Measurements from ENCODE around the gene PALB2.

Gene PALB2
- total RNA-seq, result 6.3 to 35.5 (median 28.4) reads per million in 18 experiments

- DNase-seq, result peak; percentile 97 to 98
Measured at GRCh38 chr16:23640931-23641765, at the start of gene PALB2, which contains the start of gene DCTN5. Gene PALB2 (minus strand): TSS chr16:23641310. CDS start chr16:23641157, 153 bp downstream. Gene DCTN5 (plus strand): TSS chr16:23641466. CDS start chr16:23641543, 77 bp downstream.

- no peak for DNase-seq
Measured at GRCh38 chr16:23689442-23690187, 48.5 kb upstream of the PALB2 start.

- no peak for DNase-seq
Measured at GRCh38 chr16:23687034-23687808, 46.1 kb upstream of the PALB2 start.

GRCh38 chr16:23683487-23683886, 42.4 kb upstream of the PALB2 start:
- no peak for DNase-seq

- peak; percentile 37 to 83 for DNase-seq
Measured at GRCh38 chr16:23682181-23682580, 41.1 kb upstream of the PALB2 start.

- no peak for DNase-seq
Measured at GRCh38 chr16:23679986-23680336, 38.9 kb upstream of the PALB2 start.

- DNase-seq, result peak; percentile 27 to 39
Measured at GRCh38 chr16:23679274-23679985, 38.3 kb upstream of the PALB2 start.

- DNase-seq, result peak; percentile 82 to 84
Measured at GRCh38 chr16:23678430-23679273, 37.5 kb upstream of the PALB2 start, which contains the start of gene PLK1. Gene PLK1 (plus strand): TSS chr16:23678889. CDS start chr16:23678933, 44 bp downstream.

GRCh38 chr16:23676924-23677480, 35.9 kb upstream of the PALB2 start:
- no peak for DNase-seq

- DNase-seq, result no peak
Measured at GRCh38 chr16:23673971-23674614, 33.0 kb upstream of the PALB2 start.

GRCh38 chr16:23670137-23670776, 29.1 kb upstream of the PALB2 start:
- DNase-seq, result no peak

- DNase-seq, result no peak
Measured at GRCh38 chr16:23668873-23669272, 27.8 kb upstream of the PALB2 start.

GRCh38 chr16:23668225-23668624, 27.1 kb upstream of the PALB2 start:
- no peak for DNase-seq

- DNase-seq, result no peak
Measured at GRCh38 chr16:23667355-23667659, 26.2 kb upstream of the PALB2 start.

- no peak for DNase-seq
Measured at GRCh38 chr16:23666571-23667354, 25.7 kb upstream of the PALB2 start.

- no peak for DNase-seq
Measured at GRCh38 chr16:23663918-23664317, 22.8 kb upstream of the PALB2 start.

GRCh38 chr16:23651943-23652468, 10.9 kb upstream of the PALB2 start:
- DNase-seq, result no peak

- no peak for DNase-seq
Measured at GRCh38 chr16:23650674-23651416, 9.7 kb upstream of the PALB2 start.

Data from inflammatory macrophage (primary cell).